ENCODE results near the gene ZNF860.
"Not testable (repeated sequence)": the region's sequence is repeated elsewhere in the genome, so short reads cannot be mapped to it uniquely, and the experiment has no call there.

ZNF860 gene

GRCh38 chr3:31988271-31988670 is 6.7 kb downstream of the ZNF860 start:
- no peak for DNase-seq (ENCODE audit: low read depth)
- no peak overlapping the region for H3K4me3 ChIP-seq (ENCODE audit: low read length)

DNA sequence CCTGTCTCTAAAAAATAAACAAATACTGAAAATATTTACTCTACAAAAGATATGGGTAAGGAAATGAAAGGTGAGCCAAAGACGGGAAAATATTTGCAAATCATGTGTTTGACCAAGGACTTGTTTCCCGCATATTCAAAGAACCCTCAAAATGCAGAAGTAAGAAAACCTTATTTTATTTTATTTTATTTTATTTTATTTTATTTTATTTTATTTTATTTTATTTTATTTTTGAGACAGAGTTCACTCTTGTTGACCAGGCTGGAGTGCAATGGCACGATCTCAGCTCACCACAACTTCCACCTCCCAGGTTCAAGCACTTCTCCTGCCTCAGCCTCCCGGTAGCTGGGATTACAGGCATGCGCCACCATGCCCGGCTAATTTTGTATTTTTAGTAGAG is 11.4 kb downstream of the ZNF860 start:
- H3K4me3 ChIP-seq (ENCODE audit: low read length); DNase-seq (ENCODE audit: low read depth): not testable (repeated sequence)

More at GRCh38 chr3:31988271-31988670, 6.7 kb downstream of the ZNF860 start:
- TF ChIP-seq CTCF (IDR thresholded peaks at IDR 0.05; ENCODE audit: insufficient read depth, low read depth, low read length, missing control alignments): no peak

DNA sequence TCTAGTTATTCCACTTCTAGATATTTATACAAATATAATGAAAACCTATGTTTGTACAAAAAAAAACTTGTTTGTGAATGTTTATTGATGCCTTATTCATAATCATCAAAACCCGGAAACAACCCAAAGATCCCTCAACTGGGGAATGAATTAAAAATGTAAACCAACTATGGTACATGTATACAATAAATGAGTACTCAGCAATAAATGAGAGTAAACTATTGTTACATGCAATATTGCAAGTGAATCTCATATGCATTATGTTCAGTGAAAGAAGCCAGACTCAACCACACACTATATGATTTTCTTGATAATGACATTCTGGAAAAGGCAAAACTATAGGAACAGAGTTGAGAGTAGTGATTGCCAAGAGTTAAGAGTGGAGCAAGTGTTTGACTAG is 12.3 kb downstream of the ZNF860 start:
- DNase-seq (ENCODE audit: low read depth): no peak
- no peak overlapping the region for H3K4me3 ChIP-seq (ENCODE audit: low read length)
- no peak for TF ChIP-seq CTCF (IDR thresholded peaks at IDR 0.05; ENCODE audit: insufficient read depth, low read depth, low read length, missing control alignments)

DNA sequence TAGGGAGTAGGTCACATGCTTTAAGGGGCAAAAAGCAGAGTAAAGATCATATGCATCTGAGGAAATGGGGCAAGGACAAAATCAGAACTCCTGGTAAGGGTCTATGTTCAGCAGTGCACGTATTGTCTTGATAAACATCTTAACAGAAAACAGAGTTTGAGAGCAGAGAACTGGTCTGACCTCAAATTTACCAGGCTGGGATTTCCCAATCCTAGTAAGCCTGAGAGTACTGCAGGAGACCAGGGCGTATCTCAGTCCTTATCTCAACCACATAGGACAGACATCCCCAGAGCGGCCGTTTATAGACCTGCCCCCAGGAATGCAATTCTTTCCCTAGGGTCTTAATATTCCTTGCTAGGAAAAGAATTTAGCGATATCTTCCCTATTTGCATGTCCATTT is 13.5 kb downstream of the ZNF860 start:
- DNase-seq (ENCODE audit: low read depth); H3K4me3 ChIP-seq (ENCODE audit: low read length): not testable (repeated sequence)

DNA sequence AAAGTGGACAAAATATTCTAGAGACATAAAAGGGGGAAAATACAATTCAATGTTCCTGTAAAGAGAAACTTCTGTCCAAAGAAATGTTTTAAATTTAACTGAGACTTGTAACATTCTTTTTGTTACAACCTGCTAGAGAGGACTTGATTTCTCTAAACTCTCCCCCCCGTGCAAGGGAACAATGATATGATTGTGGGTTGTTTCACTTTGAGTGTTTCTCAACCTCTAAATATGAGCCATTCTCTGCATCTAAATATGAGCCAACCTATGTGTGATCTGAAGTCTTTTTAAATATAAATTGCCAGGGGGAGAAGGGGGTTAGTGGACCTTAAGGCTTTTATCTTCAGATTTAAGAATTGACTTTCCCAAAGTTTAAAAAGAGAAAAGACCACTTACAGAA is 14.6 kb downstream of the ZNF860 start:
- no peak overlapping the region for H3K4me3 ChIP-seq (ENCODE audit: low read length)
- no peak for TF ChIP-seq CTCF (IDR thresholded peaks at IDR 0.05; ENCODE audit: insufficient read depth, low read depth, low read length, missing control alignments)
- DNase-seq (ENCODE audit: low read depth): no peak

GRCh38 chr3:31997500-31997899 is 15.9 kb downstream of the ZNF860 start:
- H3K4me3 ChIP-seq (ENCODE audit: low read length): no peak overlapping the region
- no peak for TF ChIP-seq CTCF (IDR thresholded peaks at IDR 0.05; ENCODE audit: insufficient read depth, low read depth, low read length, missing control alignments)
- no peak for DNase-seq (ENCODE audit: low read depth)

DNA sequence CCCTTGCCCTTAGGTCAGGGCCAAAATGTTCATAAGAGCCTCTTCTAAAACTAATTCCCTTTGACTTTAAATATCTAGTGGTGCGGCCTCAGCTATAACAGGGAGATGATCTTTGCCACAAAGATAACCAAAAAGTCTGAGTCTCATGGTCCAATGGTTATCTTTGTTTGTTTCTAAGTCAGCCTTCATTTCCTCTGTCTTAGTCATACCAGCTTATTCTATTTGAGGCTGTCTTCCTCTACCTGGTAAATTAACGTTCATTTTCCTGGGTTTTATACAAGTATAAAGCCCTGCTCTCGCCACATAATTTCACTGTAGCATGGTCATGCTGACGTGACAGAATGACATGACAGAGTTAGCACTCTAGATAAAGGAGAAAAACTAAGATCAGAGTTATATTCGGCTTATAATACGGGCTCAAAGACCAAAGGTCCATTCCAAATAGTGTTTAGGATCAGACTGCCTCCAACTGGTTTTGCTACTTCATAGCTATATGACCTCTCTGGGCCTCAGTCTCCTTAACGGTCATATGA is 18.4 kb downstream of the ZNF860 start:
- no peak for TF ChIP-seq CTCF (IDR thresholded peaks at IDR 0.05; ENCODE audit: insufficient read depth, low read depth, low read length, missing control alignments)
- no peak for DNase-seq (ENCODE audit: low read depth)
- H3K4me3 ChIP-seq (ENCODE audit: low read length): no peak overlapping the region

DNA sequence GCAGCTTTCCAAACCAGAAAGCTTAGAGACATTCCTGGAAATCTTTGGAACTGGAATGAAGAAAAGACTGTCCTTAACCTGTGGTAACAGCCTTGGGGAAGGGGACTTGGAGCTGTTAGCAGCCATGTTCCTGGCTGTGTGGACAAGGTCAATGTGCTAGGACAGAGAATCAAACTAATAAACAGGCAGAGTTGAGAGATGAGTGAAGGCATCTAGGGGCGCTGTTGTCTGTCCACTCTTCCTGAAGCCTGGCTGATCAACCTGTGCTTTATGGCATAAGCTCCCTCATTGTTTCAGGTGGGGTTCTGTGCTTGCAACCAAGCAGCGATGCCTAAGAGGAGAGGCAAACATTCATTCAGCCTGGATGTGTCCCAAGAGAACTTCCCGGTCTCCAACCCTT is 19.3 kb downstream of the ZNF860 start:
- DNase-seq (ENCODE audit: low read depth): no peak
- TF ChIP-seq CTCF (IDR thresholded peaks at IDR 0.05; ENCODE audit: insufficient read depth, low read depth, low read length, missing control alignments): no peak
- H3K4me3 ChIP-seq (ENCODE audit: low read length): no peak overlapping the region
